Transverse colon (tissue), 4 donors: Measurements from ENCODE around the gene PTPRE. TPM values are rescaled to one million over a fixed set of nuclear protein-coding genes. Genes with fewer than 3 reads are reported as not detected.

Experiments
- DNase-seq: peaks from one replicate; pipeline ENCODE4 v3.0.0-alpha.2; 2019
- H3K27ac ChIP-seq, 4 donors: fragments of 200-600 bp; sonication (generic); 2 replicates each; pipeline ENCODE4 v1.5.1; 2016 to 2018; ENCODE audit warnings: inconsistent platforms in 4 of 4
- H3K27me3 ChIP-seq: fragments of 200-600 bp; sonication (generic); 2 replicates; pipeline ENCODE4 v1.5.1; 2017; ENCODE audit warnings: inconsistent platforms
- H3K36me3 ChIP-seq, 4 donors: fragments of 200-600 bp; sonication (generic); 2 replicates each; pipeline ENCODE4 v1.5.1; 2017 to 2019; ENCODE audit warnings: inconsistent platforms in 4 of 4
- H3K4me1 ChIP-seq, 4 donors: fragments of 200-600 bp; sonication (generic); 2 replicates each; pipeline ENCODE4 v1.5.1; 2017 to 2020; ENCODE audit warnings: inconsistent platforms in 4 of 4
- H3K4me3 ChIP-seq, 4 donors: fragments of 200-600 bp; sonication (generic); 1 replicate in 1 of 4; 2 replicates in 3 of 4; pipeline versions ENCODE4 v1.5.1 to v1.6.1; 2017 to 2019; ENCODE audit warnings: inconsistent platforms in 4 of 4
- H3K9me3 ChIP-seq, 2 donors: fragments of 200-600 bp; sonication (generic); 2 replicates each; pipeline ENCODE4 v1.5.1; 2017 to 2019; ENCODE audit warnings: inconsistent platforms in 2 of 2
- EP300 ChIP-seq: sonication (generic); formaldehyde crosslinking; IDR thresholded peaks from one replicate; pipeline ENCODE4 v1.6.1; 2017; ENCODE audit warnings: antibody characterized with exemption, low read depth
- POLR2A ChIP-seq: fragments of 450-650 bp; IDR thresholded peaks from one replicate; pipeline ENCODE4 v1.6.1; 2016; ENCODE audit warnings: antibody characterized with exemption, mild to moderate bottlenecking, moderate library complexity
- POLR2AphosphoS5 ChIP-seq, 3 donors: sonication (generic); formaldehyde crosslinking; IDR thresholded peaks; one replicate each; pipeline ENCODE4 v1.6.1; 2016; ENCODE audit warnings: antibody characterized with exemption in 3 of 3
- WGBS, 2 donors: methylation state at CpG; one replicate each; pipeline ENCODE4 v1.1.5; 2018; ENCODE audit warnings: low coverage in 1 of 2; 5-methylcytosine and 5-hydroxymethylcytosine counted together
- in situ Hi-C, 4 donors: fragments of 200-750 bp; cut with MboI; loops; one replicate each; pipeline versions ENCODE4 v1.15.0 to v1.15.1; 2017; ENCODE audit warnings: low sequenced_read_pairs in 3 of 4, low pct_ligation_motif_present in 1 of 4, low pct_unique_long_range_greater_than_20kb in 1 of 4
- intact Hi-C: fragments of 100-400 bp; cut with DNase I; formaldehyde crosslinking; loops from one replicate; pipeline ENCODE4 v1.15.1; 2023; ENCODE audit warnings: low total_unique reads
- total RNA-seq, 4 donors: library from RNA; depleted of rRNA; stranded (reverse); fragments of >200 nt; gene quantifications; one replicate each; pipeline ENCODE4 v1.1.0, GENCODE V29; 2016
- TF ChIP-seq, protein P1 (sequence below), 5 experiments: fragments of 200-600 bp in 3 of 5; fragments of 450-650 bp in 2 of 5; sonication (generic) in 3 of 5; IDR thresholded peaks; 1 replicate in 2 of 5; 2 replicates in 3 of 5; pipeline ENCODE4 v1.5.1; 2016 to 2017; ENCODE audit warnings: antibody characterized with exemption in 5 of 5, inconsistent platforms in 3 of 5, mild to moderate bottlenecking in 2 of 5, moderate library complexity in 1 of 5

PTPRE gene
- total RNA-seq, 4 donors from 2014 or later, result 25.7 to 43.6 (median 26.7) TPM

DNA sequence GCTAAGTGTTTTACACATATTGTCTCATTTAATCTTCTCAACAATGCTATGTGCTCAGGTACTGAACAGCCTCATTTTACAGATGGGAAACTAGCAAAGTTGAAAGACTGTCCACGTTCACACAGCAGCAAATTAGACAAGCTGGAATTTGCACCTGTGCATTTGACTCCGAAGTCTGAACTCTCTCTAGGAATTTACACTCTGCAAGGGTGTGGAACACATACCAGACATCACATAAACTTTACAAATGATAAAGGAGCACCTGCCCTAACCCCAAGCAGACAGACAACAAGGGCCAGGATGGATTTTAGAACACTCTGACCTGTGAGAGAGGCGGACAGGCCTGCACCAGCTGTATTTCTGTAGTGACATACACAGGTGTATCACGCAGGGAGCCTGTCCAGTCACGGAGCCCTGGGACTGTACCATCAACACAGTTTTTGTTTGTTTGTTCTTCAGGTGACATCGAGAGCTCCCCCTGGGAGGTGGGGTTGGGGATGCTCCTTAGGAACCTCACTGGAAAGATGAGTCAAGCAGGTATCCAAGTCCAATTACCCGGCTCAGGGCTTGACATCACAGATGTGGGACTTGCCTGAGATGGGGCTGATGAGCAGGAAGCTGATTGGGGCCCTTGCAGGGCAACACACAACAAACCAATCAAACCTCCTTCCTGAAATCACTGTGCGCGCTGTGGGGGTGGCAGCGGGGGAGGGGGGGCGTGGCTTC, 188.3 kb downstream of the PTPRE start:
- DNase-seq, result peak; percentile 33
- H3K27me3 ChIP-seq, result no peaks in the 10 kb centered on the region
- H3K4me3 ChIP-seq, result no peak overlapping the region
- no peaks in the 10 kb centered on the region for H3K36me3 ChIP-seq
- intact Hi-C loops (no loop called here), in situ Hi-C loops (loop anchor here in 1 of 4 donors (5.0 kb wide), 1 partner anchor 42 kb away; no protein-coding TSS in a partner anchor)
- no peak overlapping the region for H3K27ac ChIP-seq
- TF ChIP-seq EP300, result no peak
- TF ChIP-seq POLR2A, result no peak
- TF ChIP-seq, protein P1, sequence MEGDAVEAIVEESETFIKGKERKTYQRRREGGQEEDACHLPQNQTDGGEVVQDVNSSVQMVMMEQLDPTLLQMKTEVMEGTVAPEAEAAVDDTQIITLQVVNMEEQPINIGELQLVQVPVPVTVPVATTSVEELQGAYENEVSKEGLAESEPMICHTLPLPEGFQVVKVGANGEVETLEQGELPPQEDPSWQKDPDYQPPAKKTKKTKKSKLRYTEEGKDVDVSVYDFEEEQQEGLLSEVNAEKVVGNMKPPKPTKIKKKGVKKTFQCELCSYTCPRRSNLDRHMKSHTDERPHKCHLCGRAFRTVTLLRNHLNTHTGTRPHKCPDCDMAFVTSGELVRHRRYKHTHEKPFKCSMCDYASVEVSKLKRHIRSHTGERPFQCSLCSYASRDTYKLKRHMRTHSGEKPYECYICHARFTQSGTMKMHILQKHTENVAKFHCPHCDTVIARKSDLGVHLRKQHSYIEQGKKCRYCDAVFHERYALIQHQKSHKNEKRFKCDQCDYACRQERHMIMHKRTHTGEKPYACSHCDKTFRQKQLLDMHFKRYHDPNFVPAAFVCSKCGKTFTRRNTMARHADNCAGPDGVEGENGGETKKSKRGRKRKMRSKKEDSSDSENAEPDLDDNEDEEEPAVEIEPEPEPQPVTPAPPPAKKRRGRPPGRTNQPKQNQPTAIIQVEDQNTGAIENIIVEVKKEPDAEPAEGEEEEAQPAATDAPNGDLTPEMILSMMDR (IDR thresholded peaks at IDR 0.05), result no peak
- TF ChIP-seq POLR2AphosphoS5 (IDR thresholded peaks at IDR 0.05), result no peak
- H3K9me3 ChIP-seq, result no peaks in the 10 kb centered on the region
- no peaks in the 10 kb centered on the region for H3K4me1 ChIP-seq
- 56 to 72% methylated on average over 2 to 11 of the region's 11 CpGs for WGBS, 2 donors

DNA sequence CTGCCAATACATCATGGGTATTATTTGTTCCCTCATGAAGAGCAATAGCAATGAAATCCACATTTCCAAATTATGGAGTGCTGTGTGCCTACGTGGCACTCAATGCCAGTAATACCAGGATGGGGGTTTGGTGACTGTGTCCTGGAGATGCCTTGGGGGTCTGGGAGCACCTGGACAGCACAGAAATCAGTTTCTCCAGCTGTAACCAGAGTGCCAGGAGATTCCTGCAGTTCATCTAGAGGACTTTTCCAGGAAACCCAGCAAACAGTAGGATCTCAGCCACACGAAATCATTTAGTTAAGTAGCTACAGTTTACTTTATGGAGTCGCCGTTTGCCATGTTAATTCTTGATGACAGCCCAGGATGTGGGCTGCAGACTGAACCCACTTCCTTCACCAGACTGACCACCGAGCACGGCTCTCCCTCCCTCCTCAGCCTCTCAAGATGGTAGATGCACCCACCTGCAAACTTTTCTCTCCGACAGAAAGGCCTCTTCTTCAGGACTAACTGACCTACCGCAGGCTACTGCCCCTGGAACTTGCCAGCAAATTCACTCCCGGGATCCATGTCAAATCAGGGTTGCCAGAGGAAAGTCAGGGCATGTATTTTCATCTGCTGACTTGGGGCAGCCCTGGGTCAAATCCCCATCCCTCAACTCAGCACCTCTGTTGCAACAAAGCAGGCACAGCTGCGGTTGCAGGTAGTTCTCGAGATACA, 189.0 kb downstream of the PTPRE start:
- 78% methylated on average over 11 of the region's 11 CpGs; no CpG with 5 or more reads in 1 of the 2 donors for WGBS, 2 donors
- in situ Hi-C loops (loop anchor here in 1 of 4 donors (5.0 kb wide), 1 partner anchor 41 kb away; no protein-coding TSS in a partner anchor), intact Hi-C loops (no loop called here)

DNA sequence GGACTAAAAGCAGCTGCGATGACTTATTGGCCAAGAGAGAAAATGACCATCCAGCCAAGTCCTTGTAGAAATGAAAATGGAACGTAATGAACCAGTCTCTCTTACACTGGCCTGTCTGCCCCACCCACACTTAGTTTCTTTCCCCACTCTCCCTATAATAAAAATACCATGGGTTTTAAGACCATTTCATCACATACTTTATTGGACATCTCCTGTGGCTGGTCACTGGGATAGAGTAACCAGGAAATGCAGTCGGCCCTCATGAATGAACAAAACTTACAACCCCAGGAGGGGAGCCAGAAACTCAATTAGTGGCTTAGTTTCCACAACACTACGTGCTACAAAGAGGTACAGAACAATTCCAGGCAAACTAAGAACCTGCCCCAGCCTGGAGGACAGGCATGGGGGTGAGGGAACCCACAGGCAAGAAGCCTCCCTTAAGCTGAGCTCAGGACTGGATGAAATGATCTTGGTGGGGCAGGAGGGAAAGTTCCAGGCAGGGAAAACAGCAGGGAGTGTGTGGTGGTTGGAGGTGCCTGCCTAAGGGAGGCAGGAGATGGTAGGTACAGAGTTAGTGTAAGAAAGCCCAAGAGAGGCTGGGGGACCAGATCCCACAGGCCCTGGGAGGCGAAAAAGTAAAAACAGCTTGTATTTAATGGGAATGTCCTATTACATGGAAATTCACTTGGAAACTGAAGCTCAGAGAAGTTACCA, 189.7 kb downstream of the PTPRE start:
- H3K27ac ChIP-seq, result no peak overlapping the region
- intact Hi-C loops, result no loop called here

More for the DNA sequence above, 189.0 kb downstream of the PTPRE start:
- no peak for TF ChIP-seq POLR2AphosphoS5 (IDR thresholded peaks at IDR 0.05)
- TF ChIP-seq POLR2A, result no peak
- TF ChIP-seq, protein P1 (IDR thresholded peaks at IDR 0.05), result no peak
- no peak for TF ChIP-seq EP300
- DNase-seq, result no peak
- Histone ChIP-seq H3K27ac (no peak overlapping the region), H3K9me3 (no peaks in the 10 kb centered on the region), H3K27me3 (no peaks in the 10 kb centered on the region), H3K4me3 (no peak overlapping the region), H3K4me1 (no peaks in the 10 kb centered on the region), H3K36me3 (no peaks in the 10 kb centered on the region)

More for the DNA sequence above, 189.7 kb downstream of the PTPRE start:
- H3K27me3 ChIP-seq, result no peaks in the 10 kb centered on the region
- in situ Hi-C loops, result loop anchor here in 1 of 4 donors (5.0 kb wide), 1 partner anchor 41 kb away; no protein-coding TSS in a partner anchor
- 79 to 80% methylated on average over 3 to 5 of the region's 5 CpGs for WGBS, 2 donors
- no peak for DNase-seq
- no peaks in the 10 kb centered on the region for H3K36me3 ChIP-seq
- no peaks in the 10 kb centered on the region for H3K4me1 ChIP-seq
- TF ChIP-seq EP300 (no peak), POLR2A (no peak)
- TF ChIP-seq, protein P1 (IDR thresholded peaks at IDR 0.05), result no peak
- H3K4me3 ChIP-seq, result no peak overlapping the region
- no peaks in the 10 kb centered on the region for H3K9me3 ChIP-seq
